OCI-LY1 (cell line): ENCODE data around the gene GPR101.

Experiments used
- EZH2 ChIP-seq: fragments of 200-600 bp; sonication (generic), shearing (Covaris generic); IDR thresholded peaks from 2 replicates; pipeline ENCODE4 v1.8.0; 2017; ENCODE audit warnings: borderline replicate concordance, mixed run types, mild to moderate bottlenecking, antibody characterized with exemption, low read length, moderate library complexity, mixed read lengths
- TF ChIP-seq, protein P1 (sequence below): fragments of 200-600 bp; sonication (generic), shearing (Covaris generic); IDR thresholded peaks from 2 replicates; pipeline ENCODE4 v1.5.1; 2017; ENCODE audit warnings: mild to moderate bottlenecking, antibody characterized with exemption, low read length, moderate library complexity, mixed read lengths

- TF ChIP-seq, protein P1, sequence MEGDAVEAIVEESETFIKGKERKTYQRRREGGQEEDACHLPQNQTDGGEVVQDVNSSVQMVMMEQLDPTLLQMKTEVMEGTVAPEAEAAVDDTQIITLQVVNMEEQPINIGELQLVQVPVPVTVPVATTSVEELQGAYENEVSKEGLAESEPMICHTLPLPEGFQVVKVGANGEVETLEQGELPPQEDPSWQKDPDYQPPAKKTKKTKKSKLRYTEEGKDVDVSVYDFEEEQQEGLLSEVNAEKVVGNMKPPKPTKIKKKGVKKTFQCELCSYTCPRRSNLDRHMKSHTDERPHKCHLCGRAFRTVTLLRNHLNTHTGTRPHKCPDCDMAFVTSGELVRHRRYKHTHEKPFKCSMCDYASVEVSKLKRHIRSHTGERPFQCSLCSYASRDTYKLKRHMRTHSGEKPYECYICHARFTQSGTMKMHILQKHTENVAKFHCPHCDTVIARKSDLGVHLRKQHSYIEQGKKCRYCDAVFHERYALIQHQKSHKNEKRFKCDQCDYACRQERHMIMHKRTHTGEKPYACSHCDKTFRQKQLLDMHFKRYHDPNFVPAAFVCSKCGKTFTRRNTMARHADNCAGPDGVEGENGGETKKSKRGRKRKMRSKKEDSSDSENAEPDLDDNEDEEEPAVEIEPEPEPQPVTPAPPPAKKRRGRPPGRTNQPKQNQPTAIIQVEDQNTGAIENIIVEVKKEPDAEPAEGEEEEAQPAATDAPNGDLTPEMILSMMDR: no peak
- no peak for TF ChIP-seq EZH2
These were observed 7.9 kb downstream of the GPR101 start for GRCh38 chrX:137025930-137026329.
